GM12865 (cell line): ENCODE data around the gene RAMACL.

Experiments
- DNase-seq: peaks from one replicate; pipeline ENCODE4 v3.0.0; 2010; ENCODE audit warnings: low read depth
- H3K4me3 ChIP-seq: 2 replicates; pipeline ENCODE4 v1.5.1; 2011; ENCODE audit warnings: mild to moderate bottlenecking, low read depth, low read length, control low read depth
- CTCF ChIP-seq: IDR thresholded peaks from 2 replicates; pipeline ENCODE4 v1.5.1; 2011; ENCODE audit warnings: low read length, control low read depth, low read depth, inconsistent platforms; ENCODE audit not compliant: insufficient read depth; ENCODE audit errors: missing control alignments

Gene RAMACL

GRCh38 chr6:166567813-166568212, 18.7 kb downstream of the RAMACL start:
- DNase-seq = no peak
- TF ChIP-seq CTCF = no peak

GRCh38 chr6:166567107-166567506, 19.4 kb downstream of the RAMACL start:
- DNase-seq = no peak
- TF ChIP-seq CTCF = no peak

More at GRCh38 chr6:166567813-166568212, 18.7 kb downstream of the RAMACL start:
- H3K4me3 ChIP-seq = no peak overlapping the region

GRCh38 chr6:166566026-166567011, 20.2 kb downstream of the RAMACL start:
- no peak for TF ChIP-seq CTCF
- no peak for DNase-seq
- no peak overlapping the region for H3K4me3 ChIP-seq

More at GRCh38 chr6:166567107-166567506, 19.4 kb downstream of the RAMACL start:
- no peak overlapping the region for H3K4me3 ChIP-seq

- TF ChIP-seq CTCF = no peak
- no peak for DNase-seq
Measured at GRCh38 chr6:166565084-166565967, 21.2 kb downstream of the RAMACL start.

GRCh38 chr6:166563805-166564204, 22.7 kb downstream of the RAMACL start:
- H3K4me3 ChIP-seq = no peak overlapping the region
- DNase-seq = no peak
- TF ChIP-seq CTCF = no peak

More at GRCh38 chr6:166565084-166565967, 21.2 kb downstream of the RAMACL start:
- no peak overlapping the region for H3K4me3 ChIP-seq

GRCh38 chr6:166563200-166563599, 23.3 kb downstream of the RAMACL start:
- TF ChIP-seq CTCF = no peak

More at GRCh38 chr6:166563200-166563599, 23.3 kb downstream of the RAMACL start:
- H3K4me3 ChIP-seq = no peak overlapping the region
- DNase-seq = no peak
